GM19452 (cell line): ENCODE measurements around the gene ABTB2.

Experiments used
- ATAC-seq: cut with Tn5 transposase; IDR thresholded peaks from one replicate; pipeline ENCODE4 v1.9.1; 2021; ENCODE audit not compliant: unreplicated experiment

The ABTB2 gene

DNA sequence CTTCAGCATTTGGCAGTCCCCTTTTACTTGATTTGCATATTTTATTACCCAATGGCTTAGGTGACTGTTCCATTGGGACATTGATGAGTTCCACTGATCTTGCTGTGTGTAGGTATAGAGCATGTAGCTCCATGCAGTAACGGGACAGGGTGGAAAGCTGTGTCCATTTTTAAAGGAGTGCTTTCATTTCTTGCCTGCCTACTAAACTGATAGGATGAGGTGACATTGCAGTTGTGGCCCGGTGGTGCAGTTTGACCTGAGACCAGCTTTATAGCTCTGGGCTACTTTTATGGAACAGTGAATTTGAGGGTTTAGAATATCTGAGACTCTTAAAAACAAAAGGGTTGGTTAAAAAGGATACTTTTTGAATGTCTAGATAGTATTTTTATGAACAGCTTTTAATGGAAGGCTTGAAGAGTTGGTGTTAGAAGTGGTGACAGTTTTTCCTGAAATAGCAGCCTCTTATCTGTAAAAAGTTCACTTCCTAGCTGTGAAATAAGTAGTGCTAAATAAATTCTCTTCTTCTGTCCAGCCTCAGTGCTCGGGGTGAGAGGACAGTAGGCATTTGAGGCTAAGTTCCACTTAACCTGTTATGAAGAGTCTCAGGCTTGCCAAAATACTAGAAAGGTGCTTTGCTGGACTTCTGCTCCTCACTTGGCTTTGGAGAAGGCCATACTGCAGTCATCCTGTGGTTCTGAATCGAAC is 225.4 kb downstream of the ABTB2 start:
- ATAC-seq = no peak

DNA sequence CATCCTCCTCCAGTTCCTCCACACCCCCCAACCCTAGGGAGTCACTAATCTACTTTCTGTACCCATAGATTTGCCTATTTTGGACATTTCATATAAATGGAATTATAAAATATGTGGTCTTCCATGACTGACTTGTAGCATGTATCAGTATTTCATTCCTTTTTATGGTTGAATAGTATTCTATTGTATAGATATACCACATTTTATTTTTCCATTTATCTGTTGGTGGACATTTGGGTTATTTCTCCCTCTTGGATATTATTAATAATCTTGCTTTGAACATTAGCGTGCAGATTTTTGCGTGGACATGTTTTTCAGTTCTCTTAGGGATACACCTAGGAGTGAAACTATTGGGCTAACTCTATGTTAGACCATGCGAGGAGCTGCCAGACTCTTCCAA is 229.0 kb downstream of the ABTB2 start:
- ATAC-seq = no peak

DNA sequence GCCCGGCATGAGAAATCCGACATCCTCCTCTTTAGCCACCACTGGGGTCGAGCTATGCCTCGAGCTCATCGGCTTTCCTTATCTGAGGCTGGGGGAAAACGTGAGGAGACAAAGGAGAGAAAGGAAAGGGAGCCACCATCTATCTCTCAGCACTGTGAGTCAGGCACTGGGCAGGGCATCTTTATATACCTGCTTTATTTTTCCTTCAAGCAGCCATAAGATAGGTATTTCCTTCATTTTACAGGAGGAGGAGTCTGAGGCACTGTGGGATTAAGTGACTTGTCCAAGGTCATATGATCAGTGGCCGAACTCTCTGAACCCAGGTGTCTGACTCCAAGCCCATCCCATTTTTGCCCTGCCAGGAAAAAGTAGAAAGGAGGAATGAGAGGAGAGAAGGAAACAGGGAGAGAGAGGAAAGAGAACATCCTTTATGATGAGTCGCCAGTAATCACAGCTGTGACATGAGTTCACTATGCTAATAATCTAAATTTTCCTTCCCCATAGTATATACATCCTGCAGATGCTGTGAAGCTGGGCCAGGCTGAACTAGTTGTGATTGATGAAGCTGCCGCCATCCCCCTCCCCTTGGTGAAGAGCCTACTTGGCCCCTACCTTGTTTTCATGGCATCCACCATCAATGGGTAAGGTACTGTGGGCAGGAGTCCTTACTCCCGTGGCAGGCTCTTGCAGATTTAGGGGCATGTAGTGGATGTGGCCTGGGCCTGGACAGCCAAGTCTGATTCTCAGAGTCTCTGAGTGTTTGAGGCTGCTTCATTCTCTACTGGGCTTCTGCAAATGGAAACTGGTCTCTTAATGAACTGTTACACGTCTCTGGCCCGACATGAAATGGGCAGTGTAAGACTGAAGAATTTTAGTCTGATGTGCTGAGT is 230.6 kb downstream of the ABTB2 start:
- ATAC-seq = no peak

DNA sequence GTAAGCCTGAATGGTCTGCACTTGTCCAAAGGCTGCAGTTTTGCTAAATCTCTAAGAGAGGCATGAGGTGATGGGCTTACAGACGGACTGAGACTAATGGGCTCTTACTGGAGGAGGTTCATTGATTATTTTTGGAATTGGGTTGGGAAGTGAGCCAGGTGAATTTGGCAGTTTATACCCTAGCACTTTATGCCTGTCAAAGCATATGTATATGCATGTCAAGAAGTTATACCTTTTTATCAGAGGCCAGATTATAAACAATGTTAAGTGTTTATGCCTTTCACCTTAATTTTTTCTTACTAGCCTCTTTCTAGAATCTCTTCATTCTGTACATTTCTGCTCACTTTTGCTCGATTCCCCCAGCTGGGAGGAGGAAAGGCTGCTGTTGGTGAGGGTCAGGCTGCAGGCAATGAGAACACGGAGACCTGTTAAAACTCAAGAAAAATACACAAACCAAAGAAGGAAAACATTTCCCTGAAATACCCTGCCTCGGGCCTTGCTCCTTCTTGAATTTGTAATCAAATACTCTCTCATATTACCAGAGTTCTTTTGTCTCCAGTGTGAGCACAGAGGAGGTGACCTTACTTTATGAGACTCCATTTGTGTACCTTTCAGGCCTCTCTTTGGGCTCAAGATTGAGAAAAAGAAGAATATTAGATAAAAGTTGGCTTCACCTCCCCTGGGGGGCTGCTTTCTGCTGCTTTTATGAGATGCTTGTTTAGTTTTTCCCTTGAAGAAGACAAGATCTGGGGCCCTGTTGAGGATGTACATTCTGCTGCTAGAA is 232.7 kb downstream of the ABTB2 start:
- ATAC-seq = no peak

DNA sequence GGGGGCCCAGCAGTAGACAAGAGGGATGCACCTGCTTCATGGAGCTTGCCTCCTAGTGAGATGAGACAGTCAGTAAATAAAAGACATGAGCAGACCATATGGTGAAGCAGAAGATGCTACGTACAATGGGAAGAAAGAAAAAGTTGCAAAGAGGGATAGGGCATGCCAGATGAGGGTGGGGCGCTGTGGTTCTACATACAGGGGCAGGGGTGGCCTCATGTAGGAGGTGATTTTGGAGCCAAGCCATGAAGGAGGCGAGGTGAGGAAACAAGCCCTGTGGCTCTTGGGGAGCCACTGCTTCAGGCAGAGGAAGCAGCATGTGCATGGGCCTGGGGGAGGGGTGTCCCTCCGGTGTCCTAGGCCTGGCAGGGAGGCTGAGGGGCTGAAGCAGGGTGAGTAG is 237.2 kb downstream of the ABTB2 start:
- ATAC-seq = no peak

DNA sequence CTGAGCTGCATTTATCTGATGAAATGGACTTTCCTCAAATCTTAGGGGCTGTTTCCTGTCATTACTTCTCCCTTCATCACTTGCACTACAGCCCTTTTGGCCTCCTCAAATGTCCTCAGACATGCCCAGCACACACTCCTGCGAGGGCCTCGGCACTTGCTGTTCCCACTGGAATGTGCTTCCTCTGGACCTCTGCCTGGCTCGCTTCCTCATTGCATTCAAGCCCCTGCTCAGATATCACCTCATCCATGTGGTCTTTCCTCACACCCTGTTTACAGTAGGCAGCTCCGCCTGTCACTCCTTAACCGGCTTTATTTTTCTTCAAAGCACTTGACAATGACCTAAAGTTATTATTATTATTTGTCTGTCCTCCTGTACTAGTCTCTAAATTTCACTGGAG is 243.3 kb downstream of the ABTB2 start:
- no peak for ATAC-seq

DNA sequence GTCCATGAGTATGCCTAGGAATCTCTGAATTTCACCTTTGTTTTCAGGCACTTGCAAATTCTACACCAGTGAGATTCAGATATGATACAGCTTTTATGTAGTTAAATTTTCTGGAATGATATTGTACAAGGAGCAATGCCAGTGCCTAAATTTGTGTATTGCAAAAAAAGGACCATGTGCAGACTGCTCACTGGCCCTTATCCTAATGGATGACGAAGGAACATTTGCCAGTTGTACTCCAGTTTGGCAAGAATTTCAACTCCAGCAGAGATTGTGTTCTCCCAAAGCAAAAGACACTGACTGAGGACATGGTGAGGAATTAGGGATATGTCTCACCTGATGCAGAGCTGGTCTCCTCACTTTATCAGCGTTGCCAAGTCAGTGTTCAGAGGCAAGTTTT is 243.8 kb downstream of the ABTB2 start:
- no peak for ATAC-seq

DNA sequence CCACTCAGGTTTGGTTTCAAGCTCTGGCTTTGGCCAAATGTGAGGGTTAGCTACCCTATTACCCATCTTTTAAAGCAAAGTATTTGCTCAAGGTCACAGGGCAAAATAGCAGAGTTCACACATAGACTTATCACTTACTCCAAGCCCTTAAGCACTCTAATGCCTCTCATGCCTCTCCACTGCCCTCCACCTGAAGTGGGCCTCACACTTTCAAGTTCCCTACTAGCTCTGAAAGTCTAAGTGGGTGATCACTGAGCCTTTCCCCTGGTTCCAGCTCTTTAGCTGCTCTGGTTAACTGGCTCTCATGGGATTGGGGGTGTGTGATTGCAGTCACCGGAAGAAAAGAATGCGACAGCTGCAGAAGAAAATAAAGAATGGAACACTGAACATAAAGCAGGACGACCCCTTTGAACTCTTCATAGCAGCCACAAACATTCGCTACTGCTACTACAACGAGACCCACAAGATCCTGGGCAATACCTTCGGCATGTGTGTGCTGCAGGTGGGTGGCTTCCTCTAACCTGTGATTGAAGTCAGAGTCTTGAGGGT is 246.0 kb downstream of the ABTB2 start:
- no peak for ATAC-seq

DNA sequence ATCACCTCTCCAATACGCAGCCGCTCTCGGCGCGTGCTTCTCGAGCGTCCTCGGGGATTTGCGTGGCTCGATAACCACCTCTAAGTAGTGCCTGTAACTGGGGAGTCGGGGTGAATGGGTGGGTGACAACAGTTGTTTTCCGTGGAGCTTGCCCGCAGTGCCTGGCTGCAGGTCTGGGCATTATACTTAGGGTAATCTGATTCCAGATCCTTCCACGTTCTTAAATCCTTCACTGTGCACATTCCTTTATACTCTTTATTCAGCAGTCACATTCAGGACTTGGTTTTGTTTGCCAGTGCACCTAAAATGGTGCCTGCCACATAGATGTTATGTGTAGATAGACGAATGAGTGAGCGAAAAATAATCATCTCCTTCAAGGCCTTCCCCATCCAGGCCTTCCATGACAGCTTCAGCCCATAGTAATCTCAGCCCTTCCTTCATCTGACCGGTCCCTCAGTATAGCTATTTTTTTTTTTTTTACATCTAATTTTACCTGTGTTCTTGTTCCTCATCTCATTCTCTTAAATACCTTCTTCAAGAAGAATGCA is 251.8 kb downstream of the ABTB2 start:
- no peak for ATAC-seq

DNA sequence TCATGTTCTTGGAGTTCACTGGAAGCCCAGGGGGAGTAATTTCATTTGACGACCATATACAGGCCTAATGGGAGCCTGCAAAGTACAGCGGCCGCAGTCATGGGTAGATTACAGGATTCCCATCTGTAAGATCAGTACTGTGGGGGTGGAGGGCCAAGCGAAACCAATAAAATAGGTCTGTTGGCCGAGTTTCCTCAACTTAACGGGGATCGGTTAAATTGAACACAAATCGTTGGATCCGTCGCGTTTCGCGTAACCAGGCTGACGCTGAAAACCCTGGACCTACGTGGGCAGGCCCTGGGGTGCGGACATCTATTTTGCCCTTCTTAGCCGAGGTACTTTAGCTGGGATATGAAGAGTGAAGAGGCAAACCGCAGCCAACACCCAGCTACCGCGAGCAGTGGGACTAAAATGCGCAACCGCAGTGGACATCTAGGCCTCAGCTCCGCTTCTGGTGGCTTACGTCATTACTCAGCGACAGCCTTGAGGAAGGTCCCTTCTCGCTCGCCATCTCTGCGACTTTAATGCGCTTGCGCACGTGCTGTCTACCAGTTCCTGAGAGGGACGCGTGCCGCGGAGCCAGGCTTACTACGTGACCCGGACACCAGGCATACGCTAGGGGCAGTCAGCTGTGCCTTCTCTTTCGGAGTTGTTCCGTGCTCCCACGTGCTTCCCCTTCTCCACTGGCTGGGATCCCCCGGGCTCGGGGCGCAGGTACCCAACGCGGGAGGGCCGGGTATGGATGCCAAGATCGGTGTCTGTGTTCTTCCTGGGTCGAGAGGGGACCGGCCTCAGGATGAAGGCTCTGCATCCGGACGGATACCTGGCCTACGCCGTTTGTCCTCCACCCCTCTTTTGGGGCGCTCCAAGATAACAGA is 252.5 kb downstream of the ABTB2 start, which contains the start of gene NAT10:
NAT10 (plus strand) TSS at position 551 of the 878 bp plus-strand sequence. CDS start 2,597 bp downstream, outside the sequence.
- ATAC-seq = peak; percentile 92

DNA sequence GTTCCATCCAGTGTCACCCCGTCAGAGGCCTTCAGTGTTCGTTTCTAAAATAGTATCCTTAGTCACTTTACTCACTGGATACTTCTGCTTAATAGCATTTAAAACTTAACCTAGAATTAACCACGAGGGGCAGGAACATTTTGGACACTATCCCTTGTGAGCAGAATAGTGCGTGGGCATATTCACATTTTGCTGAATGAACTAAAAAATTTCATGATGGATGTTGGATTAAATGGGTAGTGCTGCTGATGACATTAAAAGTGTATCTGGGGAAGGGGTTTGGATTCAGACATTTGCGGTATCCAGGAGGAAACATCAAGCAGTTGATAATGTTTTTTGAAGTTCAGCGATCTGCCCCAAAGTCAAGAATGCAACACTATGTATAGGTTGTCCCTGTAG is 253.1 kb downstream of the ABTB2 start:
- no peak for ATAC-seq
